GM15510 (cell line): ENCODE data around the gene MED25.

Experiments
- POLR2A ChIP-seq: IDR thresholded peaks from 3 replicates; pipeline ENCODE4 v1.6.1; 2011; ENCODE audit warnings: borderline replicate concordance; ENCODE audit not compliant: insufficient read length; ENCODE audit errors: extremely low read depth

Gene MED25

GRCh38 chr19:49860336-49861102 lies 42.4 kb downstream of the MED25 start:
- no peak for TF ChIP-seq POLR2A

GRCh38 chr19:49861107-49861506 lies 43.0 kb downstream of the MED25 start:
- no peak for TF ChIP-seq POLR2A

GRCh38 chr19:49861541-49862378 lies 43.7 kb downstream of the MED25 start:
- TF ChIP-seq POLR2A: no peak

- no peak for TF ChIP-seq POLR2A
Measured at GRCh38 chr19:49862391-49863253, 44.5 kb downstream of the MED25 start.

- no peak for TF ChIP-seq POLR2A
Measured at GRCh38 chr19:49863254-49863934, 45.3 kb downstream of the MED25 start.

GRCh38 chr19:49863935-49864320 lies 45.8 kb downstream of the MED25 start:
- TF ChIP-seq POLR2A: no peak

GRCh38 chr19:49864890-49865289 lies 46.8 kb downstream of the MED25 start:
- TF ChIP-seq POLR2A: no peak

GRCh38 chr19:49866933-49867782 lies 49.1 kb downstream of the MED25 start, which contains the start of gene PNKP:
Gene PNKP (minus strand): TSS chr19:49867576. CDS start chr19:49867204, 372 bp downstream.
- peak; percentile 88 for TF ChIP-seq POLR2A

- TF ChIP-seq POLR2A: no peak
Measured at GRCh38 chr19:49869009-49869483, 51.0 kb downstream of the MED25 start.

- peak; percentile 65 for TF ChIP-seq POLR2A
Measured at GRCh38 chr19:49869484-49870308, 51.6 kb downstream of the MED25 start.

GRCh38 chr19:49870309-49870901 lies 52.3 kb downstream of the MED25 start:
- no peak for TF ChIP-seq POLR2A
